ENCODE measurements around the gene SMARCA2. TPM values are rescaled to one million over a fixed set of nuclear protein-coding genes. Genes with fewer than 3 reads are reported as not detected.
A peak's percentile ranks its signal among the peaks of the same experiment; 100 is the strongest.

SMARCA2 gene
- total RNA-seq, 1 experiment from 2014 or later: 77.6 TPM

DNA sequence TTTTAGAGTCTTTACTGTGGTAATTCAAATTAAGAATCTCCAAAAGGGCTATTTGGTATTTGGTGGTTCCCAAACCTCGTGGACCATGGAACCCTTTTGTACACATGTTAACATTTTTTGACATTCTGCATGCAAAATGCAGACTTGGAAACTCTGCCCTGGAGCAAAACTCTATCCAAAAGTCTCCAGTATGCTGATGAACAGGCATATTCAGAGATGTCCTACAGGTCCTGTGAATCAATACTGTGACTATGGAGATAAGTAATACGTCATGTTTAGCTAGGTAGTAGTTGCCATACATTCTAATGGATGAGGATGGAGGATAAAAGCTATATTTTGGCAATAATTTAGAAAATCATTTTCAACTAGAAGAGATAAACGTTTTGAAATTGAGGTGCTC is 218.1 kb downstream of the SMARCA2 start:
- ChIA-PET CTCF (interaction anchor here (0.8 kb wide), 1 partner anchor 611 kb away, joined by 3 read pairs; the partner anchor contains the start of gene PUM3), POLR2A (interaction anchor here (0.8 kb wide), 1 partner anchor 66 kb away, joined by 3 read pairs; no protein-coding TSS in a partner anchor)
- Mint-ChIP-seq H3K4me1 (ENCODE audit: insufficient read depth, unreplicated experiment) (peaks cover 13% of the 10 kb centered on the region), H3K27ac (ENCODE audit: low read depth, unreplicated experiment) (no peak overlapping the region), H3K27me3 (ENCODE audit: insufficient read depth, unreplicated experiment) (no peaks in the 10 kb centered on the region), H3K36me3 (ENCODE audit: insufficient read depth, unreplicated experiment) (no peaks in the 10 kb centered on the region), H3K9me3 (ENCODE audit: unreplicated experiment) (no peaks in the 10 kb centered on the region), H3K4me3 (ENCODE audit: unreplicated experiment) (no peak overlapping the region)
- no TSS peak for BruUV-seq (replicated peaks)
- intact Hi-C loops (cut with micrococcal nuclease): loop anchor here (5.0 kb wide), 1 partner anchor 59 kb away; no protein-coding TSS in a partner anchor
- DNase-seq (ENCODE audit: unreplicated experiment): no peak
- TF ChIP-seq, protein P1, sequence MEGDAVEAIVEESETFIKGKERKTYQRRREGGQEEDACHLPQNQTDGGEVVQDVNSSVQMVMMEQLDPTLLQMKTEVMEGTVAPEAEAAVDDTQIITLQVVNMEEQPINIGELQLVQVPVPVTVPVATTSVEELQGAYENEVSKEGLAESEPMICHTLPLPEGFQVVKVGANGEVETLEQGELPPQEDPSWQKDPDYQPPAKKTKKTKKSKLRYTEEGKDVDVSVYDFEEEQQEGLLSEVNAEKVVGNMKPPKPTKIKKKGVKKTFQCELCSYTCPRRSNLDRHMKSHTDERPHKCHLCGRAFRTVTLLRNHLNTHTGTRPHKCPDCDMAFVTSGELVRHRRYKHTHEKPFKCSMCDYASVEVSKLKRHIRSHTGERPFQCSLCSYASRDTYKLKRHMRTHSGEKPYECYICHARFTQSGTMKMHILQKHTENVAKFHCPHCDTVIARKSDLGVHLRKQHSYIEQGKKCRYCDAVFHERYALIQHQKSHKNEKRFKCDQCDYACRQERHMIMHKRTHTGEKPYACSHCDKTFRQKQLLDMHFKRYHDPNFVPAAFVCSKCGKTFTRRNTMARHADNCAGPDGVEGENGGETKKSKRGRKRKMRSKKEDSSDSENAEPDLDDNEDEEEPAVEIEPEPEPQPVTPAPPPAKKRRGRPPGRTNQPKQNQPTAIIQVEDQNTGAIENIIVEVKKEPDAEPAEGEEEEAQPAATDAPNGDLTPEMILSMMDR (IDR thresholded peaks at IDR 0.05; ENCODE audit: unreplicated experiment): no peak

DNA sequence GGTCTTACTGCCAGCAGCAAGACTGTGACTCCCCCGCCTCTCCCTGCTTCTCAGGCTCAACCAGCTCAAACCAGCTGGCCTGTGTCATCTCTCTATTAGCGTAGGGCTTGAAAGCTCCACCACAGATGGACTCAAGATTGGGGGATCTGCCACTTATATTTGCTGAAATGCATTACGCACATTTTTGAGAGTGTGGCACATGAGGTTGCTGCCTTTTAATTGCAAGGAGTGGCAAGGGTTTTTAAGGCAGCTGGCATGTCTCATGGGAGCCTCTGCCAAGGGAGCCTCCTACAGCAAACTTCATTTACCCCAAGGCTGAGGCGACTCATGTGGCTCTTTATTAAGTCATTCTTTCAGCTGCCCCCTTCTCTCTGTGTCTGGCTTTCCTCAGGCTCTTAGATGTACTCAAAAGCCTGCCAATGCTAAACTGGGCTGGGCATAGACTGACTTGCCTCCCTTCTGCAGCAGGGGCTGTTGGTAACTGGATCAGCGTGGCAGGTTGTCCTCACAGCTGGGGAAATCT is 219.3 kb downstream of the SMARCA2 start:
- Mint-ChIP-seq H3K4me1 (ENCODE audit: insufficient read depth, unreplicated experiment) (peaks cover 13% of the 10 kb centered on the region), H3K27ac (ENCODE audit: low read depth, unreplicated experiment) (no peak overlapping the region), H3K9me3 (ENCODE audit: unreplicated experiment) (no peaks in the 10 kb centered on the region), H3K36me3 (ENCODE audit: insufficient read depth, unreplicated experiment) (no peaks in the 10 kb centered on the region), H3K27me3 (ENCODE audit: insufficient read depth, unreplicated experiment) (no peaks in the 10 kb centered on the region), H3K4me3 (ENCODE audit: unreplicated experiment) (no peak overlapping the region)
- peak; percentile 16 for DNase-seq (ENCODE audit: unreplicated experiment)
- TF ChIP-seq, protein P1 (IDR thresholded peaks at IDR 0.05; ENCODE audit: unreplicated experiment): no peak
- POLR2A ChIA-PET: interaction anchor here (0.6 to 0.7 kb wide), 2 partner anchors 20 to 74 kb away, joined by 3 to 4 read pairs; no protein-coding TSS in a partner anchor
- CTCF ChIA-PET: interaction anchor here (0.6 kb wide), 4 partner anchors 22 to 377 kb away, joined by 3 to 4 read pairs (median 3); no protein-coding TSS in a partner anchor
- no TSS peak for BruUV-seq (replicated peaks)
- intact Hi-C loops (cut with micrococcal nuclease): loop anchor here (5.0 kb wide), 1 partner anchor 58 kb away; no protein-coding TSS in a partner anchor

DNA sequence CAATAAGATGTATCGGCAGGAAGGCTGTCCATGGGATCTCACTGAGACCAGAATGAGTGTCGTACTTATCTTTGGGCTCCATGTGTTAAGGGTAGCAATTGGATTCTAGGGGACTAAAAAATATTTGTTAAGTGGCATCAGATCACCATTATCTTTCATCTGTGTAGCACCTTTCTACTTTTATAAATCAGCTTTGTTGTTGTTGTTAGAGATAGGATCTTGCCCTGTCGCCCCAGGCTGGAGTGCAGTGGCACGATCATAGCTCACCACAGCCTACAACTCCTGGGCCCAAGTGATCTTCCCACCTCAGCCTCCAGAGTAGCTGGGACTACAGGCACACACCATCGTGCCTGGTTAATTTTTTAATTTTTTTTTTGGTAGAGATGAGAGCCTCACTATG is 220.5 kb downstream of the SMARCA2 start:
- intact Hi-C loops (cut with micrococcal nuclease): no loop called here
- ChIA-PET CTCF (interaction anchor here (0.6 to 1.6 kb wide), 4 partner anchors 15 to 116 kb away, joined by 3 to 4 read pairs (median 3); no protein-coding TSS in a partner anchor), POLR2A (no interaction called here)
- Mint-ChIP-seq H3K27ac (ENCODE audit: low read depth, unreplicated experiment) (no peak overlapping the region), H3K9me3 (ENCODE audit: unreplicated experiment) (no peaks in the 10 kb centered on the region), H3K4me3 (ENCODE audit: unreplicated experiment) (no peak overlapping the region), H3K27me3 (ENCODE audit: insufficient read depth, unreplicated experiment) (no peaks in the 10 kb centered on the region), H3K4me1 (ENCODE audit: insufficient read depth, unreplicated experiment) (peaks cover 13% of the 10 kb centered on the region), H3K36me3 (ENCODE audit: insufficient read depth, unreplicated experiment) (no peaks in the 10 kb centered on the region)
- DNase-seq (ENCODE audit: unreplicated experiment): no peak
- BruUV-seq (replicated peaks): no TSS peak
- TF ChIP-seq, protein P1 (IDR thresholded peaks at IDR 0.05; ENCODE audit: unreplicated experiment): no peak

DNA sequence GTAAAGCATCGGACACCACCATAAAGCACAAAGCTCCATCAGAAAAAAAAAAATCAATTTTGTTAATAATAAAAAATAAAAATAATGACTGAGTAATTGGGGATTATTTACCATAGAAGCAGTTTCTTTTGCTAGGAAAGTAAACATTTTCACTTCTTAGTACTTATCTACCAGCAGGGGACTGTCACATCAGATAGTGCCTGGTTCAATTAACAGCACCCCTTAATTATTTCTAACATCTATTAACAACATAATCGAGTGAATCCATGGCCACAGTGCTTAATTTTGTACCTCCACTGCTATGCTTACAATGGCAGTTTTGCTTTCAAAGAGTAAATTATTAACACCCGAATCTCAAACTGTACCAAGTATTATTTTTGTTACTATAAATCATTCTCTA is 221.7 kb downstream of the SMARCA2 start:
- intact Hi-C loops (cut with micrococcal nuclease): no loop called here
- no peak for DNase-seq (ENCODE audit: unreplicated experiment)

More for the DNA sequence above, 221.7 kb downstream of the SMARCA2 start:
- CTCF ChIA-PET: no interaction called here
- no TSS peak for BruUV-seq (replicated peaks)
- H3K4me1 Mint-ChIP-seq (ENCODE audit: insufficient read depth, unreplicated experiment): peaks cover 15% of the 10 kb centered on the region
- TF ChIP-seq, protein P1 (IDR thresholded peaks at IDR 0.05; ENCODE audit: unreplicated experiment): no peak
- no peaks in the 10 kb centered on the region for H3K27me3 Mint-ChIP-seq (ENCODE audit: insufficient read depth, unreplicated experiment)
- no peaks in the 10 kb centered on the region for H3K36me3 Mint-ChIP-seq (ENCODE audit: insufficient read depth, unreplicated experiment)
- no peak overlapping the region for H3K4me3 Mint-ChIP-seq (ENCODE audit: unreplicated experiment)
- H3K27ac Mint-ChIP-seq (ENCODE audit: low read depth, unreplicated experiment): no peak overlapping the region
- POLR2A ChIA-PET: no interaction called here
- no peaks in the 10 kb centered on the region for H3K9me3 Mint-ChIP-seq (ENCODE audit: unreplicated experiment)

Data from MCF 10A (cell line).